GM18868 (cell line): ENCODE measurements around the gene UNC5B.
"Not testable (repeated sequence)": the region's sequence is repeated elsewhere in the genome, so short reads cannot be mapped to it uniquely, and the experiment has no call there.

Experiments
- ATAC-seq: cut with Tn5 transposase; IDR thresholded peaks from one replicate; pipeline ENCODE4 v1.9.1; 2021; ENCODE audit warnings: mild to moderate bottlenecking, moderate library complexity; ENCODE audit not compliant: unreplicated experiment

The UNC5B gene

DNA sequence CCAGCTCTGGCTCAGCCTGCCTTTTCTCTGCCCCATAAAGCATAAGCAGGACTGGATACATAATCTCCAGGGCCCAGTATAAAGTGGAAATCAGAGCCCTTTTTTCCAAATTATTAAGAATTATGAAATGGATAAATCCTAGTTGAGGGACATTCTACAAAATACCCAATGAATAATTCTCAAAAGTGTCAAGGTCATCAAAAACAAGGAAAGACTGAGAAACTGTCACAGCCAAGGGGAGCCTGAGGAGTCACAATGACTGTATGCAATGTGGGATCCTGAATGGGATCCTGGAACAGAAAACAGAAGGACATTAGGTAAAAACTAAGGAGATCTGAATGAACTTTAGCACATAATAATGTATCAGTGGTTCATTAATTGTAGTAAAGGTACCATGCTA lies 4.8 kb upstream of the UNC5B start:
- ATAC-seq, result no peak

- no peak for ATAC-seq
These were observed 3.0 kb upstream of the UNC5B start for GRCh38 chr10:71209352-71209715.

DNA sequence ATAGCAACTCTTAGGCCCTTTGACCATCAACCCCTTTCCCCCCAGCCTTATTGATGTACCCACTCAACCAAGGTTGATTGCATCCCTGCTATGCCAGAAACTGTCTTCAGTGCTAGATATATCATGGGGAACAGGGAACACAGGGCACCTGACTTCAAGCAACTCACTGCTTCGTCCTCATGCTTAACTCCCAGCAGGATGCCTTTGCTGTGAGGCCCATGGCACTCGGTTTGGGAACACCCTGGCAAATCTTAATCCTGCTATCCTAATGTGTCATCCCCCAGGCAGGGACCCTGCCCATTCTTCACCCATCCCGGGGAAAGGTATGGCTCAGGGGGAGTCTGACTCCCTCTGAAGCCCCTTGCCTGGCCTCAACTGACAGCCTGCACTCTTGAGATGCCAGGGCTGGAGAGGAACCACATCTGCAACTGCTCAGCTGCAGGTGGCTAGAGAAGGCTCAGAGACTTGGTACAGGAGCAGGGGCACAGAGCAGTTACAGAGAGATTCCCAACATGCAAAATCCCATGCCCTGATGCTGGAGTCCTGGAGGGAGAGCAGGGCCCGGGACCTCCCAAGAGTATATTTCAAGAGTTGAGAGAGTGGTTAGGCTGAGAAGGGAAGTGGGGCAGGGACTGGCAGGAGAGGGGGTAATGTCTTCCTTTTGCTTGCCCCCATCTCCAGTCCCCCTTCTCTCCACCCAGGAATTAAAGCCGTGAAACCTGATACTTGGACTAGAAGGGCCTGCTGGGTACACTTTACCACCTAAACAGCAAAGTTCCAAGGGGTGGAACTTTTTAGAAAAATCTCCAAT lies 2.4 kb upstream of the UNC5B start:
- no peak for ATAC-seq

GRCh38 chr10:71210542-71210871 lies 1.9 kb upstream of the UNC5B start:
- no peak for ATAC-seq

DNA sequence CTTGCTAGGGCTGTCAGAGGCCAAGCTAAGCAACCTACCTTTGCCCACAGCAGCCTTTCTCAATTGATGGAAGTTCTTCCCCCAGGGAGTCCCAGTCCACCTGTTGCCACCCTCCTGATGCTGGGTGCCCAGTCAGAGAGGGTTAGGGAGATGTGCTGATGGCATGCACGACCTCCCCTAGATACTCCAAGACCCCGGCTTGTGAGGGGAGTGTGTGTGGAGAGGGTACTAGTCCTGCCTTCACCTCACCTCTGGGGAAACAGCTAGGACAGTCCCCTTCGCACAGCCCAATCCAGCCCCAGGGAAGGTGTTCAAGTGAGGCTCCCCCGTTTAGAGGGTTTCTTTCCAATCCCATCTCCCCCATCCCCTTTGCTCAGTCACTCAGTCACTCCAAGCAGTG lies 1.3 kb upstream of the UNC5B start:
- ATAC-seq, result no peak

DNA sequence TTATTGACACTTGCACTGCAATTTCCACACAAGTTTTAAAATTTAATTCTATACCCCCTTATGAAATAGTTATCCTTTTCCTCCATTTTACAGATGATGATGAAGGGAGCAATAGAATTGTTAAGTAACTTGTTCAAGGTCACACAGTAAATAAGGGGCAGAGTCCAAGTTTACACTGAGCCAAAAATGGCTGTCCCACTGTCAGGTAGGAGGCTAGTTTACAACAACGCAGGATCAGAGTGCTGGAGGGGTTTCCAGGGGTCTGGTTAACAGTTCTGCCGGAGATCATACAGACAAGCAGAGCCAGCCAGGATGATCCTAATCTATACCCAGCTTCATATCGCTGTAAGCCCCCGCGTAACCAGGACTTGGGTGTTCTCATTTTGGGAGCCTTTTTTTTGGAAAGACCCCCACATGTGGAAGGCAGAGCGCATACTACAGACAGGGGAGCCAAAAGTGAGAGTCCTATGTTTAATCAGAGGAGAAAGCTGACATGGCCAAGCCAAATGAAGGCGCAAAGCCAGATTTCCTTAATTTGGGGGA lies 524 bp upstream of the UNC5B start:
- ATAC-seq, result no peak

DNA sequence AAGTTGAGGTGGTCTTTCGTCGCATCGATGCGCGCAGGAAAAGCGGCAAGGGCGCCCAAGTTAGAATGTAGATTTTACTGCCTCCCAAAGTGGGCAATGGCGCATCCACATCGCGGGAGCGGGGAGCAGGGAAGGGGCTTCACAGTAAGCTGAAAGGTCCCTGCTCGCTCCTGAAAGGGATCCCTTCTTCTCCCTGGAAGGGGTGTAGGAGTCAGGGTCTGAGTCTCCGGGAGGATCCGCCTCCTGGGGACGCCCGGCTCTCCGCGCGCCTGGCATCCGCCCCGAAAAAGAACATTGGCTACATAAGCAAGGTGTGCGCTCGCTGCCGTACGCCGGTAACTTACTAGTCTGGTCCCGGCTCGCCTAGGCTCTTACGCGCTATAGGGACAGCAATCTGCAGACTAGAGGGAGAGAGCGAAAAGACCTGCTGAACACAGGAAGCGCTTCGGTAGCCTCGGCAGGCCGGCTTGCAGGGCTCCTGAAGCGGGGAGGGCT lies 804 bp downstream of the UNC5B start:
- ATAC-seq, result no peak

- no peak for ATAC-seq
These were observed 1.5 kb downstream of the UNC5B start for GRCh38 chr10:71213761-71214440.

GRCh38 chr10:71214641-71215559 lies 2.5 kb downstream of the UNC5B start:
- ATAC-seq, result no peak

DNA sequence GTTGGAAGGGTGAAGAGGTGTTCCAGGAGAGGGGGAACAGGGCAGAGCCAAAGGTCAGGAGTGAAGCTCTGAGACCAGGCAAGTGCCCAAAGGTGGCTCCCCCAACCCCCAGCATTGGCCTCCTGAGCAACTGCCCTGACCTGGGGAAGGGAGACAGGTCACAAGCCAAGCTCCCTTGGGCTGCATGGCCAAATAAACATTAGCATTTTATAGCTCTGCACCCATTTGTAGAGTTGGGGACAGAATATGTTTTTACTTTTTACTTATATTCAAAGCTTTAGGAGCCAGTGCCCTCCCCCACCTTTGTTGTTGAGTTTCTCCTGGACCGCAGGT lies 4.0 kb downstream of the UNC5B start:
- ATAC-seq, result no peak

DNA sequence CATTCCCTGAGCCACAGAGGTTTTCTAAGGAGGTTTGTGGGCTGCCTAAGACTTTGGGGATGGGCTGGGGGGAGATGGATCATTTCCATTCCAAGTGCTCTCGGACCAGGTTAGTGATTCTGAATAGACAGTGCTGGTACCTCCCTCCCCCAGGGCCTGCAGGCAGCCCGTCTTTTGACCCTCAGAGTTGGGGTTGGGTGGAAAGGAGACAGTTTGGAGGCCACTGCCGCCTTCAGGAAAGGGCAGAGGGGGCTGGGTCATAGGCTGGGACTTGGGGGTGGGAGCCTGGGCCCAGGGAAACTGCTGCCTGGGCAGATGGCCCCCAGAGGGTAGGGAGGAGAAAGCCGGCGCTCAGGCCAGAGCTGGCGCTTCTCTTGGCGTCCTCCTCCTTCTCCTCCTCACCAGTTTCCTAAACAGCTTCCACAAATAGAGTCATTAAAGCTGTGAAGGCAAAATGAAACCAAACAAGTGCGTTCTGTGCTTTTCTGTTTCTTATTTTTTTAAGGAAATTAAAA lies 4.4 kb downstream of the UNC5B start:
- no peak for ATAC-seq

DNA sequence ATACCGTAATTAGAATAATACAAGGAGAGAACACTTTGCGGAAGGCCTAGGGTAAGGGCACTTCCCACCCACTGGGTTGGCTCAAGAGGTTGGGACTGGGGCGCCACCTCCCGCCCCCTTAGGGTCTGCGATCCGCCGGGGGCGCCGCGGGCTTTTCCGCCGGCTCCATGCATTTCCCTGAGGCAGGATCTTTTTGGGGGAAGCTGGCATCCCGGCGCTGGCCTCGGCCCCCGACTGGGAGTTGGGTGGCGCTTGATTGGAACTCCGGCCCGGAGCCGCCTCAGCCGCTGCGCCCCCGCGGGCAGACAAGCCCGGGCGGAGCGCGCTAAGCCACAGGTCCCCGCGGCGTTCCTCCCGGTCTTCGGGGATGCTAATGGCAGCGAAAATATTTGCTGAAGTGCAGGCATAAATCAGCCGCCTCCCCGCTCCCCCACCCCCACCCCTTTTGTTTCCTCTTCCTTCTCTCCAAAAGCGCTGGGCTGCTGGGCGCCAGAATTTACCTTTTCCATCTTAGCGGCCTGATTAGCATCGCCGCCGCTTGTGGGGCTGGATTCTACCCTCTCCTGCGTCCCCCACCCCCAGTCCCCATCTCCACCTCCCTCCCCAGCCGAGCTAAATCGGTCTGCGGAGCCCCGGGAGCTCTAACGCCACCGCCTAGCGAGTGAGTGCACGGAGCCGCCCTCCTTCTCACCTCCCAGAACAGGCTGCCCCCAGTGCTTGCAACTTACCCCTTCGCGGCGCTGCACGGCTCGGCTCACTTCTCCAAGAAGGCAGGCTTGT lies 5.1 kb downstream of the UNC5B start:
- ATAC-seq, result no peak

DNA sequence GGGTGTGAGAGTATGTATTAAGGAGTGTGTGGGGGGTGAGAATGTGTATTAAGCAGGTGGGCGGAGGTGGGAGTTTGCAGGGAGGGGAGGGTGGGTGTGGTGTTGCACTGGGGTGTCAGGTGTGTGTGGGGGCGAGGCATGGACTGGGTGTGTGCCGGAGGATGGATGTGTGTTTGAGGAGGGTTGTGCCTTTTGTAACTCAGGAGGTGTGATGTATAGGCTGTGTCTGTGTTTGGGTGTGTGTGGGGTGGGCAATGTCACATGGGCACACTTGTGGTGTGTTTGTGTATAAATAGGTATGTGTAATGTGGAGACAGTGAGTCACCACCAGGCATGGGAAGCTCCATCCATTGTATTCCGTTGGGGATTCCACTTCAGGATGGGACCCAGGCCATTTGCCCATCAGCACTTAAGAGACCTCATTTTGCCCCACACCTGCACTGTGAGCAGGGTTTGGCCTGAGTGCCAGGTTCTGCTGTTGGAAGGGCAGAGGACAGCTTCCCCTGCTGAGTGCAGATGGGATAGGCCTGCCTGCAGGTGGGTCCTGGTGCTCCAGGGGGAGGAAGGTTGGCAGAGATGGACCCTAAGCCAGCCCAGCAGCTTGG lies 5.8 kb downstream of the UNC5B start:
- no peak for ATAC-seq

GRCh38 chr10:71218651-71219050 lies 6.3 kb downstream of the UNC5B start:
- ATAC-seq, result no peak

- not testable (repeated sequence) for ATAC-seq
These were observed 7.0 kb downstream of the UNC5B start for GRCh38 chr10:71219236-71219917.

DNA sequence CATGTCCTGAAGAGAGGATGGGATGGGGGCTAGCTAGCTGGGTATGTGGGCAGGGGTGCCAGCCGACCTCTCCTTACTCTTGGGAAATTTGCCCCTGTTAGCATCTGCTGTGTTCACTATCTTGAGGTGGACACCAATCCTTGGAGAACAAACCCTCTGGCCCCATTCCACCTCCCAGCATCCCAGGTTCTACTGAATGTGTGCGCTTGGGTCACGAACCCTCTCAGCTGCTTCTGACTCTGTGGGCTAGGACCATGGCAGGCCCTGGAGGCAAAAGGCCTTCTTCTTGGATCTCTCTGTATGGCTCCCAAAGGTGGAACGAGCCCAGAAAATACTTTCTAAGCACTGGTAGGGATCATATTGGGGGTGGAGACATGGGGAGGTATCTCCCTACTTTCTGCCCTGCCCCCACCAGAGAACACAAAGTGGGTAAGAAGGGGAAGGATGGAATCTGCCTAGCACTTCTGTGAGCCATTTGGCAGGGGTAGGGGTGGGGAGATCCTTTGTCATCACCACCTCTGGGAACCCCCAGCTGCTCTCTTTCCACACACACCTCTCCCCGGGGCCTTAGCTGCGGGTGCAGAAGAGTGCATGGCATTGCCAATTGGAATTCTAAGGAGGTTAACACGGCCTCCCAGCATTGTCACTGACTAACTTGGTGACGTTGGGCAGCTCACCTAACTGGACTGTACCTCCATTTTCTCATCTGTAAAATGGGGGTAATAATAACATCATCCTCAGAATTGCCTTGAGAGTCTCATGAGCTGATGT lies 7.7 kb downstream of the UNC5B start:
- ATAC-seq, result no peak

GRCh38 chr10:71220689-71221540 lies 8.5 kb downstream of the UNC5B start:
- no peak for ATAC-seq
